GM18867 (cell line): ENCODE data around the gene ARHGEF19.
"Not testable (repeated sequence)": the region's sequence is repeated elsewhere in the genome, so short reads cannot be mapped to it uniquely, and the experiment has no call there.

ENCODE experiments used
- ATAC-seq: cut with Tn5 transposase; IDR thresholded peaks from one replicate; pipeline ENCODE4 v1.9.1; 2021; ENCODE audit warnings: mild to moderate bottlenecking, moderate library complexity; ENCODE audit not compliant: unreplicated experiment

Gene ARHGEF19

GRCh38 chr1:16168144-16168495, 44.3 kb downstream of the ARHGEF19 start:
- ATAC-seq: not testable (repeated sequence)

- peak; percentile 69 for ATAC-seq
These were observed 44.9 kb downstream of the ARHGEF19 start for GRCh38 chr1:16167331-16168143.

GRCh38 chr1:16166117-16166516, 46.3 kb downstream of the ARHGEF19 start:
- ATAC-seq: no peak

- ATAC-seq: no peak
These were observed 46.9 kb downstream of the ARHGEF19 start for GRCh38 chr1:16165548-16165947.

GRCh38 chr1:16165073-16165364, 47.4 kb downstream of the ARHGEF19 start:
- no peak for ATAC-seq

GRCh38 chr1:16164213-16165072, 48.0 kb downstream of the ARHGEF19 start:
- ATAC-seq: no peak

- not testable (repeated sequence) for ATAC-seq
These were observed 48.7 kb downstream of the ARHGEF19 start for GRCh38 chr1:16163608-16164212.

GRCh38 chr1:16162163-16162822, 50.2 kb downstream of the ARHGEF19 start:
- no peak for ATAC-seq

- no peak for ATAC-seq
These were observed 50.7 kb downstream of the ARHGEF19 start for GRCh38 chr1:16161717-16162116.

GRCh38 chr1:16158993-16159831, 53.2 kb downstream of the ARHGEF19 start:
- ATAC-seq: no peak

GRCh38 chr1:16158025-16158424, 54.4 kb downstream of the ARHGEF19 start:
- ATAC-seq: no peak

GRCh38 chr1:16156848-16157495, 55.5 kb downstream of the ARHGEF19 start:
- no peak for ATAC-seq

- ATAC-seq: no peak
These were observed 56.7 kb downstream of the ARHGEF19 start, which contains the start of gene EPHA2 for GRCh38 chr1:16155537-16156410. EPHA2 (minus strand) TSS chr1:16156069; CDS start chr1:16155932, 137 bp downstream.

GRCh38 chr1:16153999-16154673, 58.3 kb downstream of the ARHGEF19 start:
- ATAC-seq: no peak

GRCh38 chr1:16153096-16153998, 59.1 kb downstream of the ARHGEF19 start:
- no peak for ATAC-seq

GRCh38 chr1:16152481-16153087, 59.9 kb downstream of the ARHGEF19 start:
- ATAC-seq: no peak

GRCh38 chr1:16151995-16152384, 60.5 kb downstream of the ARHGEF19 start:
- no peak for ATAC-seq
